Measurements from ENCODE around the gene PRIMPOL. TPM values are rescaled to one million over a fixed set of nuclear protein-coding genes. Genes with fewer than 3 reads are reported as not detected.

PRIMPOL gene
- total and polyA plus RNA-seq, 2 donors from 2014 or later, result 10.9 to 13.1 TPM

GRCh38 chr4:184681916-184682315 lies 32.4 kb downstream of the PRIMPOL start:
- no peak for DNase-seq
- Histone ChIP-seq H3K9ac (ENCODE audit: low read length in 3 of 3) (no peak overlapping the region), H3K27ac (ENCODE audit: low read depth in 2 of 2, low read length in 2 of 2) (no peak overlapping the region), H3K36me3 (ENCODE audit: control insufficient read depth in 2 of 3, insufficient read depth in 3 of 3, low read length in 3 of 3) (no peaks in the 10 kb centered on the region), H3K4me3 (ENCODE audit: low read length in 3 of 3) (no peak overlapping the region), H3K27me3 (ENCODE audit: control insufficient read depth, insufficient read depth, low read length) (no peaks in the 10 kb centered on the region), H3K9me3 (ENCODE audit: control insufficient read depth in 2 of 3, insufficient read depth in 1 of 3, low read length in 3 of 3) (no peaks in the 10 kb centered on the region), H3K4me1 (ENCODE audit: control insufficient read depth in 2 of 3, insufficient read depth in 2 of 3, low read depth in 1 of 3, low read length in 3 of 3) (no peaks in the 10 kb centered on the region)
- intact Hi-C loops (cut with DNase I), result no loop called here
- TF ChIP-seq CTCF (IDR thresholded peaks at IDR 0.05; ENCODE audit: borderline replicate concordance, extremely low read depth, insufficient read depth), result no peak
- no peak for FAIRE-seq

- no peak overlapping the region for H3K27ac ChIP-seq (ENCODE audit: low read depth in 2 of 2, low read length in 2 of 2)
These were observed 35.1 kb downstream of the PRIMPOL start for GRCh38 chr4:184684491-184685189.

GRCh38 chr4:184688005-184688404 lies 38.5 kb downstream of the PRIMPOL start:
- Histone ChIP-seq H3K27ac (ENCODE audit: low read depth in 2 of 2, low read length in 2 of 2) (no peak overlapping the region), H3K9me3 (ENCODE audit: control insufficient read depth in 2 of 3, insufficient read depth in 1 of 3, low read length in 3 of 3) (no peaks in the 10 kb centered on the region), H3K27me3 (ENCODE audit: control insufficient read depth, insufficient read depth, low read length) (no peaks in the 10 kb centered on the region), H3K4me3 (ENCODE audit: low read length in 3 of 3) (no peak overlapping the region), H3K36me3 (ENCODE audit: control insufficient read depth in 2 of 3, insufficient read depth in 3 of 3, low read length in 3 of 3) (peaks cover 0 to 5% (median 0%) of the 10 kb centered on the region in 3 donors), H3K4me1 (ENCODE audit: control insufficient read depth in 2 of 3, insufficient read depth in 2 of 3, low read depth in 1 of 3, low read length in 3 of 3) (no peaks in the 10 kb centered on the region), H3K9ac (ENCODE audit: low read length in 3 of 3) (no peak overlapping the region)
- intact Hi-C loops (cut with DNase I), result no loop called here
- no peak for TF ChIP-seq CTCF (IDR thresholded peaks at IDR 0.05; ENCODE audit: borderline replicate concordance, extremely low read depth, insufficient read depth)
- no peak for DNase-seq
- FAIRE-seq, result no peak

More at GRCh38 chr4:184684491-184685189, 35.1 kb downstream of the PRIMPOL start:
- no peak for DNase-seq
- Histone ChIP-seq H3K4me1 (ENCODE audit: control insufficient read depth in 2 of 3, insufficient read depth in 2 of 3, low read depth in 1 of 3, low read length in 3 of 3) (no peaks in the 10 kb centered on the region), H3K4me3 (ENCODE audit: low read length in 3 of 3) (no peak overlapping the region), H3K36me3 (ENCODE audit: control insufficient read depth in 2 of 3, insufficient read depth in 3 of 3, low read length in 3 of 3) (no peaks in the 10 kb centered on the region), H3K9ac (ENCODE audit: low read length in 3 of 3) (no peak overlapping the region), H3K27me3 (ENCODE audit: control insufficient read depth, insufficient read depth, low read length) (no peaks in the 10 kb centered on the region), H3K9me3 (ENCODE audit: control insufficient read depth in 2 of 3, insufficient read depth in 1 of 3, low read length in 3 of 3) (no peaks in the 10 kb centered on the region)
- no peak for TF ChIP-seq CTCF (IDR thresholded peaks at IDR 0.05; ENCODE audit: borderline replicate concordance, extremely low read depth, insufficient read depth)
- FAIRE-seq, result no peak
- intact Hi-C loops (cut with DNase I), result no loop called here

Data from kidney (tissue), 14 donors.